OCI-LY1 (cell line): ENCODE data around the gene AFMID.
"Not testable (repeated sequence)": the region's sequence is repeated elsewhere in the genome, so short reads cannot be mapped to it uniquely, and the experiment has no call there.

Experiments
- EZH2 ChIP-seq: fragments of 200-600 bp; sonication (generic), shearing (Covaris generic); IDR thresholded peaks from 2 replicates; pipeline ENCODE4 v1.8.0; 2017; ENCODE audit warnings: borderline replicate concordance, mixed run types, mild to moderate bottlenecking, antibody characterized with exemption, low read length, moderate library complexity, mixed read lengths
- TF ChIP-seq, protein P1 (sequence below): fragments of 200-600 bp; sonication (generic), shearing (Covaris generic); IDR thresholded peaks from 2 replicates; pipeline ENCODE4 v1.5.1; 2017; ENCODE audit warnings: mild to moderate bottlenecking, antibody characterized with exemption, low read length, moderate library complexity, mixed read lengths

- TF ChIP-seq EZH2: not testable (repeated sequence)
- TF ChIP-seq, protein P1, sequence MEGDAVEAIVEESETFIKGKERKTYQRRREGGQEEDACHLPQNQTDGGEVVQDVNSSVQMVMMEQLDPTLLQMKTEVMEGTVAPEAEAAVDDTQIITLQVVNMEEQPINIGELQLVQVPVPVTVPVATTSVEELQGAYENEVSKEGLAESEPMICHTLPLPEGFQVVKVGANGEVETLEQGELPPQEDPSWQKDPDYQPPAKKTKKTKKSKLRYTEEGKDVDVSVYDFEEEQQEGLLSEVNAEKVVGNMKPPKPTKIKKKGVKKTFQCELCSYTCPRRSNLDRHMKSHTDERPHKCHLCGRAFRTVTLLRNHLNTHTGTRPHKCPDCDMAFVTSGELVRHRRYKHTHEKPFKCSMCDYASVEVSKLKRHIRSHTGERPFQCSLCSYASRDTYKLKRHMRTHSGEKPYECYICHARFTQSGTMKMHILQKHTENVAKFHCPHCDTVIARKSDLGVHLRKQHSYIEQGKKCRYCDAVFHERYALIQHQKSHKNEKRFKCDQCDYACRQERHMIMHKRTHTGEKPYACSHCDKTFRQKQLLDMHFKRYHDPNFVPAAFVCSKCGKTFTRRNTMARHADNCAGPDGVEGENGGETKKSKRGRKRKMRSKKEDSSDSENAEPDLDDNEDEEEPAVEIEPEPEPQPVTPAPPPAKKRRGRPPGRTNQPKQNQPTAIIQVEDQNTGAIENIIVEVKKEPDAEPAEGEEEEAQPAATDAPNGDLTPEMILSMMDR: not testable (repeated sequence)
Measured at GRCh38 chr17:78253636-78253945, 66.4 kb downstream of the AFMID start.
